GM04504 (cell line): Measurements from ENCODE around the gene MFN1.
A peak's percentile ranks its signal among the peaks of the same experiment; 100 is the strongest.
"Not testable (repeated sequence)": the region's sequence is repeated elsewhere in the genome, so short reads cannot be mapped to it uniquely, and the experiment has no call there.

Experiments used
- DNase-seq: peaks from one replicate; pipeline ENCODE4 v3.0.0-alpha.2; 2012; ENCODE audit warnings: low read depth

The MFN1 gene

GRCh38 chr3:179347345-179348194 is at the start of gene MFN1:
Gene MFN1, plus strand, starts transcription at chr3:179347709. Its CDS starts 1,143 bp downstream, at chr3:179348852.
- peak; percentile 94 for DNase-seq

- no peak for DNase-seq
Measured at GRCh38 chr3:179297971-179298725, 49.4 kb upstream of the MFN1 start.

- DNase-seq: no peak
Measured at GRCh38 chr3:179299316-179299715, 48.2 kb upstream of the MFN1 start.

- DNase-seq: no peak
Measured at GRCh38 chr3:179299999-179300613, 47.4 kb upstream of the MFN1 start.

- DNase-seq: no peak
Measured at GRCh38 chr3:179301645-179302044, 45.9 kb upstream of the MFN1 start.

- DNase-seq: no peak
Measured at GRCh38 chr3:179302111-179302510, 45.4 kb upstream of the MFN1 start.

GRCh38 chr3:179304605-179305004 is 42.9 kb upstream of the MFN1 start:
- DNase-seq: no peak

- DNase-seq: not testable (repeated sequence)
Measured at GRCh38 chr3:179307362-179307761, 40.1 kb upstream of the MFN1 start.

GRCh38 chr3:179308001-179308400 is 39.5 kb upstream of the MFN1 start:
- no peak for DNase-seq

GRCh38 chr3:179309225-179310078 is 38.1 kb upstream of the MFN1 start:
- DNase-seq: no peak

GRCh38 chr3:179318876-179319275 is 28.6 kb upstream of the MFN1 start:
- no peak for DNase-seq

- peak; percentile 23 for DNase-seq
Measured at GRCh38 chr3:179321668-179322285, 25.7 kb upstream of the MFN1 start.

- DNase-seq: peak; percentile 72
Measured at GRCh38 chr3:179322286-179323196, 25.0 kb upstream of the MFN1 start, which contains the start of gene ZNF639. Gene ZNF639, plus strand, starts transcription at chr3:179323031. Its CDS starts 5,263 bp downstream, at chr3:179328294.

- peak; percentile 33 for DNase-seq
Measured at GRCh38 chr3:179323197-179324110, 24.1 kb upstream of the MFN1 start.

- no peak for DNase-seq
Measured at GRCh38 chr3:179324270-179324754, 23.2 kb upstream of the MFN1 start.

GRCh38 chr3:179330438-179330837 is 17.1 kb upstream of the MFN1 start:
- DNase-seq: no peak

GRCh38 chr3:179332240-179332639 is 15.3 kb upstream of the MFN1 start:
- no peak for DNase-seq

- no peak for DNase-seq
Measured at GRCh38 chr3:179333084-179333483, 14.4 kb upstream of the MFN1 start.
